Stimulated activated CD4-positive, alpha-beta T cell treated with anti-CD3 and anti-CD28 coated beads, TNF-alpha, amount 100 ng/mL, for 48 hours (primary cell): ENCODE data around the gene MAFG.

Experiments used
- DNase-seq, 3 donors: peaks; one replicate each; pipeline ENCODE4 v3.0.0-alpha.2; 2020; ENCODE audit warnings: low read depth in 3 of 3

Gene MAFG

DNA sequence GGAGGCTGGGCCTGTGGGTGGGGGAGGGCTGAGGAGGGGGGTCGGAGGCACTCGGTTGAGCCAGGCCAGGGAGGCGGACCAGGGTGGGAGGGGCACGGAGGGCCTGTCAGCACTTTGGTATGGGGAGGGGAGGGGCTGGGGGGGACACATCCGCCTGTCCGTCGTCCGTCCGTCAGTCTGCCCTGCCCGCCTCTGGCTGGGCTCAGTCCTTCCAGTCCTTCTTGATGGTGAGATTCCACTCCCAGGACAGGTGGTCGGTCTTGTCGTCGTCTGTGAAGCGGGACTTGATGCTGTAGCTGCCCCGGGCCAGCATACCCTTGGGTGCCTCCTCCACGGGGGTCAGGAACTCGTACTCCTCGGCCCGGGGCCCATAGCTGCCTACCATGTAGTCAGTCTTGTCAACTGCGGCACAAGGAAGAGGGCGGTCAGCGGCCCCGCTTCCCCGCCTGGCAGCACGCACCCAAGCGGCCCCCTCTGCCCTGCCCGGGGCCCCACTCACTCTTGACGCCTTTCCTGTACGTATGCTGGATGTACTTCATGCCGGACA is 58.8 kb downstream of the MAFG start:
- DNase-seq = no peak
